Activated CD4-positive, CD25-positive, alpha-beta regulatory T cell treated with anti-CD3 and anti-CD28 coated beads, Interleukin-2, amount 50 U/mL, for 24 hours (primary cell): ENCODE measurements around the gene PPARGC1A.

Source experiments
- ATAC-seq, 2 donors: fragments of 150-1000 bp; cut with Tn5 transposase; one replicate each; pipeline ENCODE4 v1.10.0; 2021; ENCODE audit warnings: mild to moderate bottlenecking in 1 of 2, moderate library complexity in 1 of 2

The PPARGC1A gene

DNA sequence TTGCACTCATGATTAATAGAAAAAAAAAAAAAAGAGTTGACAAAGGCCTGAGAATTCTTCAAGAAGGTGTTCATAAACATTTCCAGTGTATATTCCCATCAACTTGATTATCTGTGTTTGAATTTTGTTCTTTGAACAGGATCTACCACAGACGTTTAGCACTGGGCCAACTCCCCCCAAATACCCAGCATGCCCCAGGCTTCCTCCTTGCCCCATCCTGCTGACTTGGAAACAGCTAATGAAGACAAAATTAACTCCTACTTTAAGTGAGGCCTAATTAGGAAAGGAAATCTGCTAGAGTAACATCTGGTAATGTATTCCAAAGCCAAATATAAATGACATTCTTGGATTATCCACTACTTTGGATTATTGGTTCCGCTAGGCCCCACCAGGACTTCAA, 52.5 kb downstream of the PPARGC1A start:
- ATAC-seq = no peak

DNA sequence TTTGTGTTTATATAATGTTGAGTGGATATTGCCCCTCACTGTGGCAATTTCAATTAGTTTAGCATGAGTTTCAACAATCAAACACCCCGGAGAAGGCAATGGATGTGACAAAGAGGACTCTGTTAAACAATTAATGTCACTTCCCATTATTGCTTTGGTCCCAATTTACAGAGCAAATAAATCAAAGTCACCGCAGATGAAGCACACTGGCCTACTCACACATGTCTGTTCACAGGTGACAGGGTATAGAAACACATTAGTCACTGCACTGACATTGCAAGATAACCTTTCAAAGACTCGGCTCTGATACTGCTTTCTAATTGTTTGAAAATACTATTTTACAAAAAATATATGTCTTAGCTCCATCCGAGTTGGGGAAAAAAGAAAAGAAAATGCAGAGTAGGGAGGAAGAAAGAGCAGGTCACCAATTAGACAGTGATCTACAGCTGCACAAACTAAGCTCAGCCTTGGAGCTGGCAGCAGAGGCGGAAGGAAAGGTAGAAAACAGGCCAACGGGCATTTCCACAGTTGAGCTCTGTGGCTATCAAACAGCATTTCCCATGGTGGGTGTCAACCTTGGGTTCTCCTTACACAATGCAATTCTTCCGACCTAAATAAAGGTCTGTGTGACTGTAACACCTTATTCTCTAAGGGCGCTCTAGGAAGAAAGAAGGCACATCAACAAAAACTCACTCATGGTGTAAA, 53.9 kb downstream of the PPARGC1A start:
- no peak for ATAC-seq

DNA sequence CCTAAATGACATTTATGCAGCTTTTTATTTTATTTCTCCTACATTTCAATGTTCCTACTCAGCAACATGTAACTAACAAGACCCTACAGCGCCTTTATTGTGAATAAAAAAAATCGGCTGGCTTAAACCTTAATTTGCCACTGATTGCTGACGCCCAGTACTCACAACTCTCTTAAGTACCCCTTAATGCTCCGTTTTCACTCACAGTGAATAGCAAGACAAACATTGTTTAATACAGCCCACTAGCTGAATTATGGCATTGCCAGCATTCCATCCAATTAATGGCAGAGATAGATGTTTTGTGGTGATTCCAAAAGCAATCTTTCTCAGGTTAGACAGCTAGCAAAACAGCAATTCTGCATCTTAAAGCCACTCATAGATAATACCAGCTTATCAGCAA, 61.1 kb downstream of the PPARGC1A start:
- ATAC-seq = no peak

DNA sequence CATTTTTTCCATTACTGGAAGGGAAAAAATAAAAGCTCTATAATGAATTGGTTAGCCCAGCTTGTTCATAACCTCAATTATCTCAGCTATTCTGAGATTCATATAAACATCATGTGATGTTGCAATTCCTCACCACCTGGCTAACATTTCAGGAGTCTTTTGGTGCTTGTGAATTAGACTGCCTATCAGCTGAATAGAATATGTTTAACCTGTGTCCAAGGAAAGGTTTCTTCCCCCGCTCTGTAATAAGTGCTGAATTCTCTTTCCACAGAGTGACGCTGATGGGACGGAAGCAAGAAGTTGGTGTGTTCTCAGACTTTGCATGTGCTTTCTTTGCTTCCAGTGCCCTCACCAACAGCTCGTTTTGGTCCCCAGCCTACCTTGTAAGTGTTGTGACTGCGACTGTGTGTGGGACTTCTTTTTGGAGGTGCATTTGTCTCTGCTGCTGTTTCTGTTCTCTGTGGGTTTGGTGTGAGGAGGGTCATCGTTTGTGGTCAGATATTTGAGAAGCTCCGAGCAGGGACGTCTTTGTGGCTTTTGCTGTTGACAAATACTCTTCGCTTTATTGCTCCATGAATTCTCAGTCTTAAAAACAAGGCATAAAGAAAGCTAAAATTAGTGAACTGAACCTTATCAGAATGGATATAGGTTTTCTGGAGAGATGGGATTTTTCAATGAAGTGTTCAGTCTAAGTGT, 61.7 kb downstream of the PPARGC1A start:
- no peak for ATAC-seq

DNA sequence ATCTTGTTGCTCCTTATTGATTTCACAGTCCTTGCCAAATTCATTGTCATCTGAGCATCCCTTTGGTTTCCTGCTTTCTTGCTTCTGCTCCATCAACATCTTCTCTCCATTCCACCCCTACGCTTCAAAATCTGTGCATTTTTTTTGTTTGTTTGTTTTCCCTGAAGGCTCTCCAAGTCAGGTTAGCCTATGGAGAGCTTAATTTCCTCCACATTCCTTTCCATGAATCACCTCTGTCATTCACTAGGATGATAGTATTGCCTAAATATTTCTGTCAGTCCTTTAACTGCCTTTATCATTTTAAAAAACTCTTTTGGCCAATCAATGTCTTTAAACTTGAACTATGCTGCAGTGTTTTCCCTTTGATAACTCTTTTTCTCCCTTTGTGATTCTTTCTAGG, 67.7 kb downstream of the PPARGC1A start:
- ATAC-seq = no peak

DNA sequence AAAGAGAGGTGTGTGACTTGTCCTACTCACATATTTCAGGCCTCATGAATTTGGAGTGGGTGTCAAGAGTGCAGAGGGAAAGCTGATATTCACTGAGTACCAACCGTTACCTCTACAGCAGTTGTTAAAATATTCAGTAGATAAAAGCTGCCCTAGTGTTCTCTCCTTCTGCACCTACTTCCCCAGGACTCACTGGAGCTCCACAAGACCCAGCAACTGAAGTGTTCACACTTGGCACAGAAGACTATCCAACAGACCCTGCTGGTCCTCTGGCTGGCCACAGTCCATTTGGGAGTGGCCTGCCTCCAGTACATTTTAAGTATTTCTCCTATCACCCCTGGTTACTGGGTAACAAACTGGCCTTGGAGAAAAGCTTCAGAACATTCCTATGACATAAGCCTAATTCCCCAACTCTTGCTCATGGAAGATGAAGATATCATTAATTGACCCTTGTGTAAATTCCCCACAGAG, 70.8 kb downstream of the PPARGC1A start:
- ATAC-seq = no peak

DNA sequence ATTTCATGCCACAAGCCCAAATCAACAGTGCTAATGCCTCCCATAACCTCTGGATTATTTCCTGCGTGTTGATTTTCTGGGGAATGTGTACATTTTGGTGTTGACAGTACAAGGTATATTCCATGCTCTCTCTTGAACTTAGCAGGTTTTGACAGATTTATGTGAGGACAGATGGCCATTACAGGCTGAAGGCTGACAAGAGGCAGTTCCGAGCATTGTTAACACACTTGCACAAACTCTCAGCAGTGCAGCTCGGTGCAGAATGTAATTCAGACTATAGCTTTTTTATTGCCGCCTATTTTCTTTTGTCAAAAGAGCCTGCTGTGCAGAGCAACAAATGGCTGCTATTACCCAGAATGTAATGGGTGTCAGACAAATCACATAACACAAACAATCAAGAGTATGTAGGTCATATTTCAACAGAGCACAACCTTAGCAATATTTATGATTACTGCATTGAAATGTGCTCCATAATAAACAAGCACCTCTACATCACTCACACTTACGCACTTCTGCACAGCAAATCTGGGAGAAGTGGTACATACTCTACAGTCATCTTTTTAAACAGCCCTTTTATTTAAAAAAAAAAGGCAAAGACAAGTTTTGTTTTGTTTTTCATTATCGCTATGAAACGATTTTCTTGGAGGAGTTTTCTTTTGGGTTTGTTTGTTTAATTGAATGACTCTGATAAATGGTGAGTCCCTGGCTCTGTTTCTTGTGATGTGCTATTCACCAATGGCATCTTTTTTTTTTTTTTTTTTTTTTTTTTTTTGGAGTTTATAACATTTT, 71.6 kb downstream of the PPARGC1A start:
- ATAC-seq = no peak

DNA sequence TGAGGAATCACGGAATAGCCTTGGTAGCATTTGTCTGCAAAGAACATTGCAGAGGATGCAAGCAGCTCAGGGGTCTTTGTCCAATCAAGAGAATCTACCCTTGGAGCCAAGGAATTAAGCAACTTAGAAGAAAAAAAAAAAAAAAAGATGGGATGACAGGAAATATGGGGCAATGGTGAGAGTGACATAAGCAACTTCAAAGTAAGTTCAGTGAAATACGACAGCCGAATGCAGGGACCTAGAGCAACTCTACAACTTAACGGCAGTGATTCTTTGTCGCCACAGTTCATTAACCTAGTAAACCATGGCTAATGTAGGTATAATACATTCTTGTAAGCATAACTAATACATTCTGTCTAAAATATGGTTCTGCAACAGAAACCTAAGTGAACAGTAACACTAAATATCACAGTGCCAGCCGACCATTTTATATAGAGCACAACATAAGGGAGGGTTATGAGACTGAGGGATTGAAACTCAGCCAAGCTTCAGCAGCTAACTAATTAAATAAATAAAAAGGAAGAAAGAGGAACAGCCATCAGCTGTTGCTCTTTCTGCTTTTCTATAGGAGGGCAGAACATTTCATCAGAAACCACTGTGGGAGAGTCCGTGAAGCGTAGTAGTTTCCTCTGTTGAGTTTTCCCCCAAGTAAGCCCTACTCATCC, 74.7 kb downstream of the PPARGC1A start:
- no peak for ATAC-seq

DNA sequence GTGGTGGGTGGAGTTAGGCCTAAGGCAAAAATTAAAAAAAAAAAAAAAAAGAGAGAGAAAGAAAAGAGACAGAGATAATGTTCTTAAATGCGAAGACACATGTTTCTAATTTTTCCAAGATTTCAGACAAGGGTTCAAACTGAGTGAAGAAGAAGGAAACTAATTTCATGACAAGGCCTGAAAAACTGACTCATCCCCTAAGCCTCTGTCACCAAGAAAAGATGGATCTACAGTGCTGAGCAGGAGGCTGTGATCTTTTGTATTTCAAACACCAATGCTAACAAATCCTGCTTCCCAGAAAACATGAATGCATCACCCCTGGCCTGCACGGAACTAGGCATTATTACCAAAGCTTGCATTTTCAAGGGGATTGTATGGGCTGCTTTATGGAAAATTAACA, 75.3 kb downstream of the PPARGC1A start:
- ATAC-seq = no peak

DNA sequence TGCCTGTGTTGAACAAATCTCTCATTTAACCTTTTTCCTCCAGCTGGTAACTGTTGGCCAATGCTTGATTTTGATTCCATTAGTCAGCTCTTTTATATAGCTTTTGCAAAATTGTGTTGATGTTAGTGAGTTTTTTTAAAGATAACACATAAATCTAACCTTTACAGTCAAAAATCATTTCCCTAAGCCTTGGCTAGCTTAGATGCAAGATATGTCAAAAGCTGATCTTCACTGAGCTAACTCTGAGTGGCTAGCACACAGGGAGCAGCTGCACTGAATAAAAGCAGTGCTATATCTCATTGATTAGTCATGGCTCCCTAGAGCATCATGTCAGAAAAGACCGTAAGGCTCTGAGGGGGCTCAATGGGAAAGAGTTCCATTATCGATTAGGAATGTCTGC, 78.7 kb downstream of the PPARGC1A start:
- ATAC-seq = no peak

DNA sequence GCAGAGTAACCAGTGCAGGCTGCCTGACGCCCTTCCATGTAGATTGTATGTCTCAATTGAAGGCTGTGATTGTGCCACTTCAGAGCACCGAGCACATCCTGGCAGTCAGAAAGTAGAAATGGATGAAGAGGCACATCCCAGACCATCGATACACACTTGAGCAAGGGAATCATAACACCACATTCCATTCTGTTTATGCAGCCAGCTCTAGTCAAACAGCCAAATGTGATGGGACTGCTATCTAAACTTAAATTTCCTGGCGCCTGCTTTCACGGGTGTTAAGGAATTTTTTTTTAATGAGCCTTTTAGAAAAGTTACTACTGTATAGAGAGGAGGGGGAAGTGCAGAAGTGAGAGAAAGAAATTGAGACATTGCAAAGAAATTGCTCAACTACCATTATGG, 84.4 kb downstream of the PPARGC1A start:
- no peak for ATAC-seq

DNA sequence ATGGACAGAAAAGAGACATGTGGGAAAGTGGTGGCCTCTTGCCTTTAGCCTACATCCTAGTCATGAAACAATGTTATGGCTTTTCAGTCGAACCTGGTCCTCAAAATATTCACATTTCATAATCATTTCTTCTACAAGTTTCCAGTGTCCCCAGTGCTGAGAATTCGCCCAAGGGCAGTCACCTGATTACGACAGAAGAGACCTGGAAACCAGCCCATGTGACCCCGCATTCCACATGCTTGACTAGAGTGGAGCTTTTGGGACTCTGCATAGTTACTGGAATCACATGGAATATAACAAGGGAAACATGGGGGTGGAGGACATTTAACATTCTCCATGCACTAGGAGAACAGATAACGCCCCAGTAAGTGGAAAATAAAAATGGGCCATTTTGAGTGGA, 100.1 kb downstream of the PPARGC1A start:
- no peak for ATAC-seq

DNA sequence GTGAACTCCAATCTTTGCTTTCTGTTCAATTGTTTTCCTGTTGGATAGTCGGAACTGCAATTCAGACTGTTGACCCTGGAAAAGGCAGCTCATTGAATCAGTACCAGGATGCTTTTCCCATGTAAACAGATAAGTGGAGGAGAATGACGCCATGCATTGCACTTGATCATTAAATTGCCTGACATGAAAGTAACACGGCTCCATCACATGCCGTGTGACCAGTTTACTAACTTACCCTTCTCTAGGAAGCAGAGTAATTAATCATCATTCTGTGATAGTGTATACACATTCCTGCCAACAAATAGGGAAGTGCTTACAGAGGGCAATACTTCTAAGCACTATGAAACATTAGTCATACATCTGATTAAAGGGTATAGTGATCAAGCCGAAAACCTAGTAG, 101.4 kb downstream of the PPARGC1A start:
- no peak for ATAC-seq

DNA sequence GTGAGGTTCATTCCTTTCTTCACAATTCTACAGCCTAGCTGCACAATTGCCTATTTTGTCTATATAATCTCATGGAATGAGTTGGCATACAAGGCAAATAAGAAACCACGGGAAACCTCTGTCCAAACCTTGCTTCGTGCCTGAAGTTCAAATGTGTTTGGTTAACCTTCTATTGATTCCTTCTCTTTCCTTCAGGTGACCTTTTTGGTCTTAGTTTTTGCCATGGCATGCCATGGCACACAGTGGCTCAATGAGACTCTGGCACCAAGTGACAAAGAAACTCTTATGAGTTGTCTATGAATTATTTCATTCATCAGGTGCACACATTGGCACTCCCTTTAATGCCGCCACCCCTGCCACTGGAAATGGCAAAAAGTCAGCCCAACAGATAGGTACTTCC, 101.8 kb downstream of the PPARGC1A start:
- ATAC-seq = no peak

DNA sequence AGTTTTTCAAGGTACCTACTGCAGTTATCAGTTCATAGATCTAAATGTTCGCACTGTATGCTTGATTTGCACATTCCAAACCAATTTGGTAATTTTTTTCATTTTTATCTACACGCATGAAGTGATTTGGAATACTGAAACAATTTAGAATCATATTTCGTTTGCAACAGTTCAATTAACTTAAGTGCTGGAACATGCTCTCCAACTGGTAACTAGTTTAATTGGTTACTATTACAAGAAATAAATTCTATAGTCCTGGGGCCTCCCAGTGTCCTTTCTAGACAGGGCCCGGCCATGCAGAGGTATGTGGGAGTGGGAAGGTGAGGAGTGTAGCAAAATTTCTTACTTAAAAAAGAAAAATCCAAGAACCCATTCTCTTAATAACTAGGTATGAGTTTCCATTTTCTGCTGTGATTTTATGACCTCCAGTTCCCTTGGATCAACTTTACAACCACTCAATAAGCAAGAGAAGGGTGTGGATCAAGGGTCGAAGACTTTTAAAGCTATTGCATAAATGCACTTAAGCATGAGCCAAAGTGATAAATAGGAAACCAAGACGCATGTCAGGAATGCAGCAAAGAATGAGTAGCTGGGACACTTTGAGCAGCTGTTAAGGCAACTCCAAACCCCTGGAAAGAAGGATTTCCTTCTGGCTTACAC, 106.9 kb downstream of the PPARGC1A start:
- ATAC-seq = no peak

DNA sequence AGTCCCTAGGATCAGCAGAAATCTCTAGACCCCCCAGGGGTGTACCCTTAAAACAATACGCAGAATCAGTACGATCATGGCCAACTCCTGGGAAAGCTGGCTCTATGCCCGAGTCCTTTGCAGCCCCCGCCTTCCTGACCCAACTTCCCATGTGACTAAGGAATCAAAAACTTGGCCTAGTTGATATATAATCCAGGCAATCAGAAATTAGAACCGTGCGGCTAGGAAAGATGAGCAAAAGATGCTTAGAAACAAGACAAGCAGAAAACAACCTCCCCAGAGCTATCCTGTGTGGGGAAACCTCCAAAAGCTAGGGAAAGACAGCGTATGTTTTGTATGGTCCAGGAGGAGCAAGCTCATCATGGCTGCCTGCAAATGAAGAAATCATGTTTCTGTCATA, 110.0 kb downstream of the PPARGC1A start:
- no peak for ATAC-seq

DNA sequence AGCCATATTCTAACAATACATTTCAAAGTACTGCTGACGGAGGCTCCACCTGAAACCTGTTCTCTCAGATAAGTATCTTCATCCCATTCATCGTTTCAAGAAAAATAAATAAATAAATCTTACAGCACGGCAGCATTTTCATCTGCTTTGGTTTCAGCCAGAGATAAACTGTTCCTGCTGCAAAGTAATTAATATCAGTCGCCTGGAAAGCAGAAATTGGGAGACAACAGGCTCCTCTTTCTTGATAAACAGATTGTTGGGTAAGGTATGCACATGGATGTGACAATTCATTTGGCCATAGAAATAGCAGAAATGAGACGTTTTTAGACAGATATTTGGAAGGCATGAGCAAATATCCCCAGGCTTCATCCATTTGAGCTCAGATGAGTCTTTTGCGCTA, 110.4 kb downstream of the PPARGC1A start:
- ATAC-seq = no peak

DNA sequence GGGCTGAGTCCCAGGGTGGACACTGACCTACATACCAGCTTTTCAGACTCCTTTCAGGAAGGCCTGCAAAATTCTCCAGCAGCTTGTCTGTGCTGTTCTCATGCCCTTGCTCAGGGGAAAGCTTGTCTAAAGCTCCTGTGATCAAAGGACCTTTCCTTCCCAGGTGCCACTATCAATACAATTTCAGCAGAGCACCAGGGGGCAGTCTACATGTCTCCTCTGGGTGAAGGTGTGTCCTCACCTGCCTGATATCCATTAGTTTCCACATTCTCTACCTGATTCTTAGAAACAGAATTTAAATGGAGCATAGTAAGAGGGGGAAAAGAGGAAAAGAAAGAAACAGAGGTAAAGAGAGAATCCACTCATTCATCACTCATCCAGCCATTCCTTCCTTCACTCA, 114.2 kb downstream of the PPARGC1A start:
- ATAC-seq = no peak

DNA sequence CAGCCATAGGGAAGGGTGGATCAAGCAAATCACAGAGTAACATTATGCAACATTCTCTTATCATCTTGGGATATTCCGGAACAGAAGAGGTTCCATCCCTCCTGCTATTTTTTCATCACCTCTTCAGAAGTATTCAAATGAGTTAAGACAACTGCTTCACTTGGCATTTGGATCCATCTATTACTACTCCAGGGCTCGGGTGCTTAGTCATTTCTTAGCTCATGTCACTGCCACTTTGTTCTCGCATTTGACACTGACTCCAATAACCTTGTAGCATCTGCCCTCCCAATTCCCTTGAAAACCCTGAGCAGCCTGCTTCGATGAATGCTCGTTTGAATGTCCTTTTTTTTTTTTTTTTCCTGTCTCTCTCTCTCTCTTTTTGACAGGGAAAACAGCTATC, 114.9 kb downstream of the PPARGC1A start:
- ATAC-seq = no peak

DNA sequence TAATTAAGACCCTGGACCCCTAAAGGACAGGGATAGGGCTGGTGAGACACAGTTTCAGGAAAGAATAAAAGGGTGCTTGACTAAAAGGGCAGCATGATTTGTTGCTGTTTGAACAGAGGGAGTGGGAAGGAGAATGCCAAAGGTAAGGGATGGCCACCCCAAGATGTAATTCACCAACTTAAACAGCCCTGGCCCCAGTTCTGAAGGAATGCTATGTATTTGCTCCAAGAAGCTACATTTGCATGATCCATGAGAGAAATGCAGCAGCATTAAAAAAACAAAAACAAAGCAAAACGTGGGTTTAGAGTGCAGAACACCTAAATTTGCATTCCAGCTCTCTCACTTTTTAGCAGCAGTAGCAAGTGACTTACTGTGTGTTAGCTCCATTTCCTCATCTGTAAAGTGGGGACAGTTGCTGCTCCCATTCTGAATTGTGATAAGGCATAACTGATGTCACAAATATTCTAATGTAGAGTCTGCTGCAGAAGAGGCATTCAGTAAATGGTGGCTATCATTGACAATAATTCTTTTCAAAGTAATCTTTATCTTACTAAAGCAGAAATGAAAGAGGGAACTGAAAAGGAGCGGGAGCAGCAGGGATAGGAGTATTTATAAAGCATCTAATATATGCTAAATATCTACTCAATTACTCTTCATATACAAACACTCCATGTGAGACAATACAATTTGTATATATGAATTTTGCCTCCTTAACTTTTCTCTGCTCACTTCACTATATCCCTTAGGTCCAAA, 115.8 kb downstream of the PPARGC1A start:
- ATAC-seq = no peak

DNA sequence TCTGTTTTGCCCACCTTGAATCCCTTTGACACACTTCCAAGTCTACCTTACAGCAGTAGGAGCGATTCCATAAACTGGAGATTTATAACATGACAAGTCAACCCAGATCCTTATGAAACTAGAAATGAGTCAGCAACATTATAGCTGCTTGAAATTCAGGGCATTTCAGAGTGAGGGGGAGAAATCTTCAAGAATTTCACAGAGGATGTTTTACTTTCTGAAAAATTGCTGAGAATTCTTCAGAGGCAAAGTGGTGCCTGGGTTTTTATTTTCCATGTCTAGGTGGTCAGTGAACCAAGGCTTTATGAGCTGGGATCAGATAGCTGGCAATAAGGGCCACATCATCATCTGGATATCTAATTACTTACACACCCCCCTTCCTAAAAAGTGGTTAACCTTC, 119.8 kb downstream of the PPARGC1A start:
- ATAC-seq = no peak

DNA sequence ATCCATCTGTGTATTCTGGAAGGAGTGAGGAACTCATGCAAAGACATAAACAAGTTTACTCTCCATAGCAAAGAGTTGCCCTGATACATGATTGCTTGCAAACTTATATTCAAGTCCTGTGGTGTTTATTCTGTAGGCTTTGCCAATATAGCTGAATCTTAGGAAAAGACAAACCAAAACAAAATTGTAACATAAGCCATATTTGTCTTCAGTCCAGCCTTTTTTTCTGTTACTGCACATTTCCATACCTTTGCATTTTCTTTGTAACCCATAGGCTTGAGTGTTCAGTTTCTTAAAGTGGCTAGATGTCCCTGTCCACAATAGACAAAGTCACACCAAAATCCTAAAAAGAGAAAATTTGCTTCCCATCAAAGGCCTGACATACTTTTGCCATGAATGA, 120.4 kb downstream of the PPARGC1A start:
- no peak for ATAC-seq
